Measurements from ENCODE around the gene FGF3.

FGF3 gene

DNA sequence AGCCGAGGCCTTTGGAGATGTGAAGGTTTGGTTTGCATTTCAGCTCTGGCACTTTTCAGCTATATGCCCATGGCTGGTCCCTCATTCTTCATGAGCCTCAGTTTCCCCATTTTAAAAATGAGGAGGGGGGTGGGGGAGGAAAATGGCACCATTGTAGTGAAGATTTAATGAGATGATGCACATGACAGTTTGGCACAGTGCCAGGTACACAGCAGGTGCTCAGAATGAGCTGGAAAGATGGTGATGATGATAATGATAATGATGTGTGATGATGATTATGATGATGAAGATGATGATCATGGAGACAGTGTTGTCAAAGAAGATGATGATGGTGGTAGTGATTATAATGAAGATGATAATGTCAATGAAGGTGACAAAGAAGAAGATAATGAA, 24.3 kb upstream of the FGF3 start:
- no peak for DNase-seq

DNA sequence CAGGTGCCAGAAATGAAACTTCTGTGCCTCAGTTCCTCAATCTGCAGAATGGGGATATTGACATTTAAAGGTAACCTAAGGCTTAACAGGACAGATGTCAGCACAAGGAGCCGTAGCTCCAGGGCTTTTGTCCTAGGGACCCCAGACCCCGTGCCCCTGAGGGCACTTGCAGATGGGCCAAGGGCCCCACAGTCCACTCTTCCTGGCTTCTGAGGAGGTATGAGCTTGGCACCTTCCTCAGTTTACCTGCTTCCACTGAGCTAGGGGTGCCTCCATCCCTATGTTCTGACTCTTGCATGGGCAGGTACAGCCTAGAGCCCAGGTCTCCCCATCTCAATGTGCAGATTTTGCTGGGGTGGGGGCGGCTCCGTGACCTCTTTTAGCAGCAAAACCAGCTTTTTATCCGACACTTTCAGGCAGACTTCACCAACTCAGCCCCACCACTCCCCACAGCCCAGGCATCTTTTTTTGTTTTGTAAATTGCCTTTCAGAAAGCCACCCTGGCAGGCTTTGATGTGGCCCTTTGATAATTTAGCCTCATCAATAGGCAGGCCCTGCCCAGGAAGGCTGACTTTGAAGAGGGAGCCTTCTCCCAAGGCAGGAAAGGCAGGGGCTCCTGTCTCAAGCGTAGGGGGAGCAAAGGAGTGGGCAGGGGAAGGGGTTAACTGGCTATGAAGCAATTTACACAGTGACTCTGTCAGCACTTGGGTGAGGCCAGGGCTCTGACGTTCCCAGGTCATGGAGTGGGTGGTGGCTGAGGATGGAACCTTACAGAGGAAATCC, 23.7 kb upstream of the FGF3 start:
- DNase-seq, result no peak

DNA sequence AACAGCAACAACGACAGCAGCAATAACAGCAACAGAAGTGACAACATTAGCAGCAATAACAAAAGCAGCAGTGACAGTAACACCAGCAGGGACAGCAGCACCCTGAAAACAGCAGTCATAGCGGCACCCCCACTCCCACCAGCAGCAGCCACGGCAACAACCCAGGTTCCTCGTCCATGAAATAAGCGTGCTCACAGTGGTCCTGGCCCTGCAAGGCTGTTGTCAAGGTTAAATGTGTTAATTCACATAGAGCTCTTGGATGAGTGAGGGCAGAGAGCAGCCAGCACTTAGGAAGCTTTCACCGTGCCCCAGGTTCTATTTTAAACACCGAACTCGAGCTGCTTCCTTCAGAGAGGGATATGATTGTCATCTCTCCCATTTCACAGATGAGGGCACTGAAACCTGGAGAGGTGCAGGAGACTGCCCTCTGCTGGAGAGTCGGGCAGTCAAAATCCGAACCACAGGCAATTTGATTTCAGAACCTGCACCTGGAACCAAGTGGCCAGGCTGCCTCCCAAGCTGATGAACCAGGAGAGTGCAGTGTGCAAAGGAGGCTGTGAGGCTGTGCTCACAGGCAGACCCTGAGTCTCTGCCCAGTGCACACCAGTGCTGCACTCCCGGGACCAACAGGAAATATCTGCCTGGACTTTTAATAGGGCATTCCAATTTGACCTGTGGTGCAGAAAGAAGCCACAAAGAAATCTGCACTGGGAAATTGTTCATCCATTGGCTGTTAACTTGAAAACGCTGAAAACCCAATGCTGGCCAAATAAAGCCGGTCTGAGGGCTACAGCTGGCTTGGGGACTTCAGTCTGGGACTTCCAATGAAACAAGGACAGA, 22.9 kb upstream of the FGF3 start:
- no peak for DNase-seq

DNA sequence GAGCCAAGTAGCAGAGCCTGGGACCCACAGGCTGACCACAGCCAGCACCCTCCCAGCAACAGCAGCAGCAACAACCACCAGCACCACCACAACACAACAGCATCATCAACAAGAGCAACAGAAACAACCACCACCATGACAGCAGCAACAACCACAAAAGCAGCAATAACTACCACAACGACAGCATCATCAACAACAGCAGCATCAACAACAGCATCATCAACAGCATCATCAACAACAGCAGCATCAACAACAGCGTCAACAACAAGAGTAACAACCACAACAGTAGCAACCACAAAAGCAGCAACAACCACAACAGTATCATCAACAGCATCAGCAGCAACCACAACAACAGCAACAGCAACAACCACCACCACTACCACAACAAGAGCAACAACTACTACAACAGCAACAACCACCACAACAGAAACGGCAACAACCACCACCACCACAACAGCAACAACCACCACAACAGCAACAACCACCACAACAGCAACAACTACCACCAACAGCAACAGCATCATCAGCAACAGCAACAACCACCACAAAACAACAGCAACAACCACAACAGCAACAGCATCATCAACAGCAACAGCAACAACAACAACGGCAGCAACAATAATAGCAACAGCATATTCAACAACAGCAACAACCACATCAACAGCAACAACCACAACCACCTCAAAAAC, 22.1 kb upstream of the FGF3 start:
- DNase-seq, result no peak

DNA sequence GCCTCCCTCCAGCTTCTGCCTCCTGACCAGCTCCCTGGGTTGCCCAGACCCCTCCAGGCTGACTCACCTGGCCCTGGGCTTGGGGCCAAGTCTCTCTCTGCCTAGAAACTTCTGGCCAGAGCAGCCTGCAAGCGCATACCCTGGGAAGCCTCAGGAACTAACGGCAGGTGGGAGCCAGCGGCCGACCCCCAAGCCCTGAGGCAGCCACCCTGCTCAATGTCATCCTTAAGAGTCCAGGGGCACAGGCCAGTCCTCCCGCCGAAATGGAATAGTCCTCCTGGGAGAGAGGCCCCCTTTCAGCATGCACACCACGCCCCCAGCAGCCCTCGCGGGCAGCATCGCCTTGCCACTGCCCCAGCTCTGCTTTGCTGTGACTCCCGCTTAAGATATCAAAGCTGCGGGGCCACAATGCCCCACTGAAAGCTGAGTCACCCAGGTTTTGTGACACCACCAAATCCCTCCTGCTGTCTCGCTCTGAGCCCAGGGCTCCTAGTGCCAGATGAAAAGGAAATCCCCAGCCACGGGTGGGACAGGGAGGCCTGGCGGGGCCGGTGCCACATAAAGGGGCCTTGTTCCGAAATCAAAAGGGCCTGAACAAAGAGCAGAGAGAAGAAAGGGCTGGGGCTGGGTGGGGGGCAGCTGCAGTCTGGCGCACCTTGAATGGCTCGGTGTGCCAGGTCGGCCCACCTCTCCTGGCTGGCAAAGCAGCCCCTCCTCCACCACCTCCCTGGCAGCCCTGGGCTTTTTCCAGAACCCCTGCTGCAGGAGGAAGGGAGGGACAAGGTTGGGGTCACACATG, 21.4 kb upstream of the FGF3 start:
- DNase-seq, result no peak

DNA sequence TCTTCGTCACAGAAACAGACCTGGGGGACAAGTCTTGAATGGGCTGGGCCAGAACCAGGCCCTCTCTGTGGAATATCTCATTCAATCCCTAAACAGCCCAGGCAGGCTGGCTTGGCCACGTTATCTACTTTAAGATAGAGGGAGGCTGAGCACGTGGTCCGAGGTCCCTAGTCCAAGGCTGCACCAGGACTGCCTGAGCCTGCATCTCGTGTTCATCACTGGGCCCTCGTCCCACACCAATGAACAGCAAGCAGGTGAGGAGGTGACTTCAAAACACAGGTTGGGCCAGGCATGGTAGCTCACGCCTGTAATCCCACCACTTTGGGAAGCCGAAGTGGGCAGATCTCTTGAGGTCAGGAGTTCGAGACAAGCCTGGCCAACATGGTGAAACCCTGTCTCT, 20.3 kb upstream of the FGF3 start:
- DNase-seq, result no peak

DNA sequence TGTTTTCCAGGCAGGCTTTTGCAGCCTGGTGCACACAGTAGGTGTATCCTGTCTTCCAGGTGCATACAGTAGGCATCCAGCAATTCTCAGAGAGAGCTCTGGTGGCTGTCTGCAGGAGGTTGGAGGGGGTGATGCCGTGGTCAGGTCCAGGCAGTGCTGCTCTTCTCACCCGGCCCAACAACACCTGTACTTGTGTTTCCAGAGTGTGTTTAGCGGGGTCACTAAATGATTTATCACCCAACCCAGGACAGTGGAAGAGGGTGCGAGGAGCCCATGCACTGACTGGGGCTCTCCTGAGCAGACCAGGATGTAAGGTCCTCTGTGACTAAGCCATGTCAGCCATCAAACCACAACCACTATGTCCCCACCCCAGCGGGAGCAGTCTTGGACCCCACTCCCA, 18.6 kb upstream of the FGF3 start:
- DNase-seq, result no peak

DNA sequence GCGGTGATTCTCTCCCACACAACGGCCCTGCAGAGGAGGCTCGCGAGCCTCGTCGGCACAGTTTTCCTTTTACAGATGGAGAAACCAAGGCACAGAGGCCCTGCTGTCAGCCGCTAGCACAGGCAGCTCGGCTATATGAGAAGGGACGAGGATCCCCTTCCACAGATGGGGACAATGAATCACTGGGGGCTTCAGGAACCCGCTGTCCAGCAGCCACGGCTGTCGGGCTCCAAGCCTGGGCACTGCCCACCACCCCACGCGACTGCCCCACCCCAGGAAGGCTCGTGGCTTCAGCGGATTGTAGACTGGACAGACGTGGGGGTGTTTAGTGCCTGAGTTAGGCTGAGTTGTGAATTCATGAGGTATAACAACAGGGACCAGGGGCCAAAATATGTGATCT, 17.2 kb upstream of the FGF3 start:
- DNase-seq, result no peak

DNA sequence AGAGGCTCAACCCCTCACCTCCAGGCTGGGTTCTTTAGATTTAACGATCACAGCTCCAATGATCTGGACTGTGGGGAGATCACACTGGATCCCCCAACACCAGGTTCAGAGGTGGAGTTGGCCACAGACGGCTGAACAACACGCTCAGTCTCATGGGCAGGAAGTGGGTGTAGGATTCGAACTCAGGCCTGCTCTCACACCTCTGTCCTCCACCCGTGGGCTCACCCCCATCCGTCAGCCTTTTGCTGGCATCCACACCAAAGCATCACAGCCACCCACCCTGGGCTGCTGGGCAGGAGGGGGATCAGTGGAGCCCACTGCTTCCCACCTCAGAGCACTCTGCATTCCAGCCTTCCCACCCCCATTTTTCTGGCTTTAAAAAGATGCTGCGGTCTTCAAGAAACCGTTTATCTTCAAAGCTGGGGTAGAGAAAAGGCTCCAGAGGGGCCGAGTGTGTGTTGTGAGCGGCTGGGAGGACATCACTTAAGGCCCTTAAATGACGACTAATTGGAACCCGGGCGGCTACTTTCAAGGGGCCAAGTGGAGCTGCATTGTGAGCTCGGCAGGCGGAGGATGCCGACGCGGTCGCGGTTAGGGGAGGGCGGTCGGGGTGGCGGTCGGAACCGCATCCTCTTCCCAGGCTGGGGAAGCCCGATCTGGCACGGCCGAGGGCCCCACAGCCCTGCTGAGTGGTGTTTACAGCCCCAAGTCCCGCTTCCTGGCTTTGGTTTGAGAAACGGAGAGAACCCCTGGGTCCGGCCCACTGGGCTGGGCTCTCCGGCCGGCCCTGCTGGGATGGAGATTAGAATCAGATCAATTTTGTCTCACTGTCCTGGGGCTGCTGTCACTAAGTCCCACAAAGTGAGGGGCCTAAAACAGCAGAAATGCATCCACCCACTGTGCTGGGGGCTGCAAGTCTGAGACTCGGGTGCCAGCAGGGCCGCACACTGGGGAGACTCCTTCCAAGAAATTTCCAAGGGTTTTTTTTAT, 15.9 kb upstream of the FGF3 start:
- no peak for DNase-seq

DNA sequence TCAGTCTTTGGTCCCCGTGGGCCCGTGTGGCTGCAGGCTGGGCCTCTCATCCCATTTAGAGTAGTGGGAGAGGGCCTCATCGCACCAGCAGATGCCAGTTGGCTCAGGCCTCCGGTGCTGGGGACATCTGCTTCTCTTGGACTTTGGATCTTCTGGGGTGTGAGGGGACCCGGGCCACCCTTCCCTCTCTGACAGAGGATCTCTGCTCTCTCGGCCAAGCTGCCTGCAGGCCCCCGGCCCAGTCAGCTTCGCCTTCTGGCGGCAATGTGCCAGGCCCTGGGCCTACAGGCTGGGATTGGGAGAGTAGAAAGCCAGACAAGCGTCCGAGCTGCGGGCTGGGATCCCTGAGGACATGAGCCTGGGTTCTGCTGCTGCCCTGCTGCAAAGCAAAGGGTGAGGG, 15.0 kb upstream of the FGF3 start:
- DNase-seq, result no peak

DNA sequence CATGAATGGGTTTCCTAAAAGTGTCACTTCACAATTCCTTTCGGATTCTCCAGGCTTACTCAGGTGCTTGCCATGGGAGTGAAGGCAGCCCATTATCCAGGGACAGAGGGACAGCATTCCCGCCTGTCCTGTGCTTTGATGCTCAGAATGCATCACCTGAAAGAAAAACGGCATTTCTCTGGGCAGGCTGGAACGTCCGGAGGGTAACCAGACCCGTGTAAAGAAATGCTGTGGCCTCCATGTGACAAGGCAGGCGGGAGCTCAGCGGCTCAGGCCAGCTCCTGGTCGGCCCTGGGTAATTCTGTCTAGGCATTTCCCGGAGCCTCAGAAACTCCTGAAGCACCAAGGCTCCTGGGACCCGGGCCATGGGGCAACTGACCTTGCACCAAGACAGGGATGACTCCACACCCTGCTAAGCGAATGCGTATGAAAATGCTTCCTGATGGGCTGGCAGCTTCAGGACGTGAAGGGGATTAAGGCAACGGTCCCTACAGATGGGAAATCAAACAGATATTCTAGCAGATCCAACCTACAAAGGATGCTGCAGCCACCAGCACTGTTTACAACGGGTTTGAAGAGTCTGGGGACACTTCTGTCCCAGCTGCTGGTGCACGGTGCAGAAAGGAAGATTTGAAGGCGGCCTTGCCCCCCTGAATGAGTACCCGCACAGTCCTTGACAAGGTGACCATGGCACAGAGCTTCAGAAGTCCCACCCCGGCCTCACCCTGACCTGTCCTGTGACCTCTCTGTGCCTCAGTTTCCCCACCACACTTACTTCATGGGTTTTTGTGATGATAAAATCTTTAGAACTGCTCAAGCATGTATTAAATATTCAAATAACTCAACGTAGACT, 13.6 kb upstream of the FGF3 start:
- no peak for DNase-seq

DNA sequence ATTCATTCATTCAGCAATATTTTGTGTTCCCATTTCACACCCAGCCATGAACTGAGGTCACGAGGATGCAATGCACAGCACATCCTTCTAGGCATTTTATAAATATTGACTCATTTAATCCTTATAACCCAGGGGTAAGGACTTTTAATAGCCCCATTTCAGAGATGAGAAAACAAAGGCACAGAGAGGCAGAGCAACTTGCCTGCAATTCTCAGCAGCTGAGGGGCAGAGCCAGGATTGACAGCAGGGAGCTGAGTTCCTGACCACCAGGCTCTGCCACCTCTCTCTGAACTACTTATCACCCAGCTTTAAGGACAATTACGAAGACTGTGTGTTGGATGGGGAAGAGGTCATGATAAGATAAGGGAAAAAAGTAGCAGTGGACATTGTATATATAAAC, 12.8 kb upstream of the FGF3 start:
- no peak for DNase-seq

DNA sequence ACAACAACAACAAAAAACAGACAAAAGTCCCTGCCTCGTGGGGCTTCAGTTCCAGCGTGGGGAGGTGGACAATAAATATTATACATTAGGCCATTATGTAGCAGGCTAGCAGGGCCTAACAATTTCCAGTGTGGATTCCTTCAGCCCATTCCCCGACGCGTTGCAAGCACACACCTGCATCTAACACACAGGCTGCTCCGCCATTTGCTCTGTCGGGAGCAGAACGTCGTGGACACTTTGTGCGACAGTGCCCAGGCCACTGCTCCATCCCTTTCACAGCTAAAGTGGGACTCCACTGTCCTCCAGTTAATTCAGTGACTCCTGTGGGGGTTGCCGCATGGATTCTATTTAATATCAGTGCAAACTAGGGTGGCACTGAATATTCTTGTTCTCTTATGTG, 10.9 kb upstream of the FGF3 start:
- DNase-seq, result no peak

DNA sequence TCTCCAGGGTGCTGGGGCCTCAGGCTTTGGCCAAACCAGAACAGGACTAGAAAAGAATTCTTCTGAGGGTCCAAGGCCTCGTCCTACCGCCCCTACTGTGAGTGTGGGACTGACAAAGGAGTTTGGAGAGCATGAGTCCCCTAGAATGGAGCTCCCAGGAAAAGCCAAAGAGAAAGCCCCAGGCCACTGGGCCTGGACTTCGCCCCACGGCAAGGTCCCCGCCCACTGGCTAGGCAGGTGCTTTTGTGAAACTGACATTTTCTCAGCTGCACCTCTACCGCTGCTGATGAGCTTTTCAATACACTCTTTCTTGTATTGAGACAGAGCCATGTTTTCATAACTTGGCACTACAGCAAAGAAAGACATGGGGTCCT, 9.7 kb upstream of the FGF3 start:
- no peak for DNase-seq

DNA sequence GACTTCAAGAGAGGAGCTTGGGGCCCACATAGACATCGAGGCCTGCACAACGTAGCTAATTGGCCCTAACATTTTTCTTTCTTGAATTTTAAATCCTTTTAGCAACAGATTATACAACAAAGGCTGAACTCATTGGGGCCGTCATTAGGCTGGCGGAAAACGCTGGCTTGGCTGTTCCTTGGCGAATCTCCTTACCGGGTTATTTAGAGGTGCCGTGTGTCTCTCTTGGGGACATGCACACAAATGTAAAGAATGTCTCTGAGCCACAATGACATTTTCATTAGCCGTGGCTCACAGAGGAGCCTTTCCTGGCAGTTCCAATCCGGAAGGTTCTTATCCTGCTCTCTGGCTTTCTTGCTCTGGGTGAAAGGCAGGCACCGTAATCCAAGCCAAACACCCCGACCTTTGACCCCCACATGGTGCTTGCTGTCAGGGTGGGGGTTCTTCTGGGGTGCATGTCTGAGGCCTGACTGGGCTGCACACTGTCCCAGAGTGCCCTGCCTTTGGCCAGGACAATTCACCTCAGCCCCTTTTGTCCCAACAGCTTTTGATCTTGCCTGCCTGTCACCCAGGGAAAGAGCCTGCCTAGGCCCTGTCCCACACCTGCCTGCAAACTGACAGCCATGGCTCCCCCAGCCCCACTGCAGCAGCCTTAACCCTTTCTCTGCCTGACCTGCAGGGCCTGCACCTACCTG, 9.2 kb upstream of the FGF3 start:
- no peak for DNase-seq

DNA sequence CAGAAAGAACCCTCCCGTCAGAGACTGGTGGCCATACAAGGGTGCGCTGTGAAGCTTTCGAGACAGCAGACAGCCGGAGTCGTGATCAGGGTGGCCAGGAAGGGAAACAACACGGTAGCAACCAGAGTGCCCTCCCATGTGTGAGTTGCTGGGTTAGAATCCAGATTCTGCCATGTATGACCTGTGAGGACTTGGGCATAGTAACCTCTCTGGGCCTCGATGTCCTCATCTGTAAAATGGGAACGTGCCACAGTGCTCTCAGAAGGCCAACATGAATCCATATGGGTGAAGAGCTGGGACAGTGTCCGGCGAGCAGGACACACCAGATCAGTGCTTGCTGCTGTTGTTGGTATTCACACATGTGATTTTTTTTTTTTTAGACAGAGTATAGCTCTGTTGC, 7.6 kb upstream of the FGF3 start:
- no peak for DNase-seq

DNA sequence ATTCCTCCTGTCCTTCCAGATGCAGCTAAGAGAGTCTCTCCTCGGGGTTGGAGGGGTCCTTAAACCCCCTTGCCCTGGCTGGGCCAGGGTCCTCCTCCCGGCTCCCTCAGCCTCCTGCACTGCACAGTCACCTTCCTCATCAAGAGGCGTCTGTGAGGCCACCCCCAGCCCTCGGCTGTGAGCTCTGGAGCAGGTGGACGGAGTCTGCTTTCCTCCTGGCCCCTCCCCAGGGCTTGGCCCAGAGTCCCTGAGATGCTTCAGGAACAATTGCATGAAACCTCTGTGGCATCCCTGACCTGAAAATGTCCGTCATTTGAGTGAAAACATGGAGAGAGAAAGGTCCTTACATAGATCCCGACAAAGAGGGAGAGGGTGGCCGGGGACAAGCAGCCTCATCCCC, 6.7 kb upstream of the FGF3 start:
- DNase-seq, result no peak

DNA sequence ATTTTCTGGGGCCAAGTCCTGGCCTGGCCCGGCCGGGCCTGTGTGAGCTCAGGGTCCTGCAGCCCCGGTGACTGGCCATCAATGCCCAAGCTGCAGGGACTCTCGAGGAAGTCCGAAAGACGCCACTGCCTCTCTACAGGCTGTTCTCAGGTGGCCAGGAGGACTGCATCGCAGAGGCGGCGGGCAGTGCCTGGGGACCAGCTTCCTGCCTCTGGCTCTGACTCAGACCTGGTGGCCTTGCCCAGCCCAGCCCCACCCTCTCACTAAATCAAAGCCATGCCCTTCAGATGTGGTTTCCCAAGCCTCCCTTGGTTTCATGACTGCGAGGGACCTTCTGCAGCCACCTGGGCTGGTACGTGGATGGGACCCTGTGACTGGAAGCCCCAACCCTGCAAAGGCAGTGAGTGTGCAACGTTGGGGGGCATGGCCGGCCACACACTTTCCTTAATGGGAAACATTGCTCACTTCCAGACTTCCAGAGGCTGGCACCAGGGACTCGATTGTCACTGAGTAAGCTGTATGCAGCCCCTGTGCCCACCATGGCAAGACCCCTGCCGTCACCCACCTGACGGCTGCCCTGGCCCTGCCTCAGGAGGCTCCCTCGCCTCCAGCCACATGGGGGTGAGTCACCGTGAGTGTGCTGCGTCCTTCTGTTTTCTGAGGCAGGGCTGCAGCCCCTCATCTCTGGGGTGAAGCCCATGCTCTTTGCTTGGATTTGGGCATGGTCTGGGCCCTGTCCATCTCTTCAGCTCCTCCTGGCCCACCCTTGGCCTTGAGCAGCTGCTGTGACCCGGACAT, 6.0 kb upstream of the FGF3 start:
- DNase-seq, result no peak

DNA sequence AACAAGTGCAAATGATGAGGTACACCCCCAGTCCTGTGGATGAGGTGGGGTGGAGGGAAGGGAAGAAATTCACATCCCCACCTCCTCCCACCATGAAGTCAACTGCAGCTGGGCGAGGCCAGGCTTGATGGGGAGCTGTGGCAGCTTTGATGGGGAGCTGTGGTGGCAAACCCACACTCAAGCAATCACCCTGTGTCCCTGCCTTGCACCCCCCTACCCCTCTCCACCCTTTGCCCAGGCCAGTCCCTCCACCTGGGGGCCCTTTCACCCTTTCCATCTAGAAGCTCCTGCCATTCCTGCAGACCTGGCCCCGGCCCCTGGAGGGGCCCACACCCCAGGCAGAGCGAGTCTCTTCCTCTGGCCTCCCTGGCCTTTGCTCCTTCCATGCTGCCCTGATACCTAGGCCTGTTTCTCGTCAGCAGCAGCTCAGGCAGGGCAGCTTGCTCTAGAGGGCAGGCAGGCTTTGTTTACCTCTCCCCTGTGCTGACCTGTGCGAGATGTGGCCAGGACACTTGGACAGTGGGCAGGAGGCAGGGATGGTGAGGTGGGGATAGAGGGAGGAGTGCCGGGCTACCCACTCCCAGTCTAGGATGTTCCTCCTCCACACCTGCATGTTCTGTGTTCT, 4.5 kb upstream of the FGF3 start:
- DNase-seq, result no peak

Data from KG1 (cell line).